HUDEP-2 (cell line): ENCODE data around the gene RETN.

ENCODE experiments used
- DNase-seq, 76 experiments: peaks; one replicate each; lab custom pipeline; 2025; ENCODE audit not compliant: unreplicated experiment in 76 of 76; lab: John Stamatoyannopoulos, UW

Gene RETN

GRCh38 chr19:7705387-7706187, 36.7 kb downstream of the RETN start:
- no peak for DNase-seq

GRCh38 chr19:7706188-7706954, 37.5 kb downstream of the RETN start:
- no peak for DNase-seq

GRCh38 chr19:7706955-7707456, 38.2 kb downstream of the RETN start:
- no peak for DNase-seq

- DNase-seq: no peak
These were observed 41.1 kb downstream of the RETN start for GRCh38 chr19:7709932-7710460.

GRCh38 chr19:7710616-7711015, 41.8 kb downstream of the RETN start:
- DNase-seq: no peak

GRCh38 chr19:7715671-7716070, 46.8 kb downstream of the RETN start:
- DNase-seq: no peak

- DNase-seq: no peak
These were observed 47.9 kb downstream of the RETN start for GRCh38 chr19:7716762-7717161.

GRCh38 chr19:7718668-7719067, 49.8 kb downstream of the RETN start:
- DNase-seq: no peak
